GM23338 (cell line): ENCODE data around the gene HTD2.

Experiments
- CREB1 ChIP-seq: fragments of 250-450 bp; sonication (Bioruptor Pico); IDR thresholded peaks from 2 replicates; pipeline ENCODE4 v1.5.0; 2020; ENCODE audit warnings: low read depth, mild to moderate bottlenecking, moderate library complexity
- CTCF ChIP-seq, 2 experiments: fragments of 200-600 bp in 1 of 2; sonication (generic) in 1 of 2; conservative IDR thresholded peaks; 2 replicates each; pipeline versions ENCODE4 v1.5.1 to v1.6.1; 2016 to 2017; ENCODE audit warnings: antibody characterized with exemption in 2 of 2, low read depth in 2 of 2, mild to moderate bottlenecking in 2 of 2, moderate library complexity in 1 of 2
- EZH2 ChIP-seq: fragments of 200-600 bp; sonication (generic); IDR thresholded peaks from one replicate; pipeline ENCODE4 v1.8.0; 2017; ENCODE audit warnings: antibody characterized with exemption, mild to moderate bottlenecking, low read depth; ENCODE audit not compliant: unreplicated experiment
- JUNB ChIP-seq: IDR thresholded peaks from one replicate; pipeline ENCODE4 v1.6.1; 2016; ENCODE audit warnings: antibody characterized with exemption; ENCODE audit not compliant: unreplicated experiment

GRCh38 chr3:58347984-58348383 is 41.7 kb downstream of the HTD2 start:
- TF ChIP-seq CTCF (conservative IDR thresholded peaks at IDR 0.05; ENCODE audit: low read depth in 2 of 2), result no peak
- TF ChIP-seq CREB1 (CRISPR knock-in tag), result no peak
- no peak for TF ChIP-seq JUNB
- TF ChIP-seq EZH2, result no peak
